ENCODE results near the gene TRIM50.
"Not testable (repeated sequence)": the region's sequence is repeated elsewhere in the genome, so short reads cannot be mapped to it uniquely, and the experiment has no call there.

TRIM50 gene

GRCh38 chr7:73312831-73313520 is 14.9 kb downstream of the TRIM50 start:
- DNase-seq, result no peak

- DNase-seq, result not testable (repeated sequence)
These were observed 16.5 kb downstream of the TRIM50 start for GRCh38 chr7:73311421-73311820.

DNA sequence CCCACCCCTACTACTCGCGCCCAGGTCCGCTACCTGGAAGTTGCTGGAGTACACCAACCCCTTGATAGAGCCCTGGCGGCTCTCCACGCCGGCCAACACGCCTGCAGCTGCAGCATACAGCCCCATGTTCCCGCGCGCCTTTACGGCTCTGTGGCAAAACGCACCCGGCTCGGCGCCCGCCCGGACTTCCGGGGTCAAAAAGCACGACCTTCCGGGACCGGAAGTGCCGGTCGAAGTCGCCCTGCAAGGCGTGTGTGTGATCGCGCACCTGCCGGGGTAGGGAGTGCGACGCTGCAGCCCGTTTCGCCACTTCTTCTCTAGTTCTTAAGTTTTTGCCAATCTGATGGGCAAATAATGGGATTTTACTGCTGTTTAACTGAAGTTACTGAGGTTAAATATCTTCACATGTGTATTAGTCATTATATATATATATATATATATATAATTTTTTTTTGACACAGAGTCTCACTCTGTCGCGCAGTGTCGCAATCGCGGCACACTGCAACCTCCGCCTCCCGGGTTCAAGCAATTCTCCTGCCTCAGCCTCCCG is 19.1 kb downstream of the TRIM50 start, which contains the start of gene NSUN5:
Gene NSUN5, minus strand, starts transcription at position 162 of the 550 bp plus-strand sequence. Its CDS starts 36 bp downstream, at position 126.
- DNase-seq, result peak; percentile 21

DNA sequence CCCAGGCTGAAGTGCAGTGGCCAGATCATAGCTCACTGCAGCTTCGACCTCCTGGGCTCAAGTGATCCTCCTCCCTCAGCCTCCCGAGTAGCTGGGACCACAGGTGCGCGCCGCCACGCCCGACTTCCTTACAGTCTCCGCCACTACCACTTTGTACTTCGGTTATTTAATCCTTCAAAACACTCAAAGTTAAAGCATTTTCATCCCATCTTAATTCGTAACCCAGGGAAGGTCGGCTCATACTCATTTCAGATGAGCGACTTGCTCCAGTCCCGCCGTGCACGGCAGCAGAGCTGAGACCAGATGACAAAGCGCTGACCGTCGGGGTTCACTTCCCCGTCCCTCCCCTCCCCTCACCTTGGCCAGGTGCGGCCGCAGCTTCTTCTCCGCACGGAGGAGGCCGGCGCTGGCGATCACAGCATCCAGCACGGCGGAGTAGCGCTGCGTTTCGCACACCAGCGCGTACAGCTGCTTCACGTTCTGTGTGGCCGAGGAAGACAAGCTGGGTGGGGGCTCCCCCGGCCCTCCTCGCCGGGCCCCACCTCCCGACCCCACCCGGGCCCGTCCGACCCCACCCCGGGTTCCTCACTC is 19.7 kb downstream of the TRIM50 start:
- no peak for DNase-seq

GRCh38 chr7:73307436-73307835 is 20.4 kb downstream of the TRIM50 start:
- no peak for DNase-seq

- not testable (repeated sequence) for DNase-seq
These were observed 23.1 kb downstream of the TRIM50 start for GRCh38 chr7:73304612-73305387.

- no peak for DNase-seq
These were observed 23.8 kb downstream of the TRIM50 start for GRCh38 chr7:73304071-73304470.

GRCh38 chr7:73303546-73303945 is 24.3 kb downstream of the TRIM50 start:
- no peak for DNase-seq

- not testable (repeated sequence) for DNase-seq
These were observed 25.0 kb downstream of the TRIM50 start for GRCh38 chr7:73302846-73303245.

- not testable (repeated sequence) for DNase-seq
These were observed 26.8 kb downstream of the TRIM50 start for GRCh38 chr7:73301108-73301507.

- not testable (repeated sequence) for DNase-seq
These were observed 28.1 kb downstream of the TRIM50 start for GRCh38 chr7:73299812-73300211.

- not testable (repeated sequence) for DNase-seq
These were observed 30.2 kb downstream of the TRIM50 start for GRCh38 chr7:73297706-73298105.

DNA sequence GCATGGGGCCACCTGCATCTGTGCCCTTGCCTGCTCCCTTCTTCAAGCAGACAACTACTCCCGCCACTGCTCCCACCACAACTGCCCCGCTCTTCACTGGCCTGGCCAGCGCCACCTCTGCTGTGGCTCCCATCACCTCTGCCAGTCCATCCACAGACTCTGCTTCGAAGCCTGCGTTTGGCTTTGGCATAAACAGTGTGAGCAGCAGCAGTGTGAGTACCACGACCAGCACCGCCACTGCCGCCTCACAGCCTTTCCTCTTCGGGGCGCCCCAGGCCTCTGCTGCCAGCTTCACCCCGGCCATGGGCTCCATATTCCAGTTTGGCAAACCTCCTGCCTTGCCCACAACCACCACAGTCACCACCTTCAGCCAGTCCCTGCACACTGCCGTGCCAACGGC is 30.6 kb downstream of the TRIM50 start:
- DNase-seq, result not testable (repeated sequence)

DNA sequence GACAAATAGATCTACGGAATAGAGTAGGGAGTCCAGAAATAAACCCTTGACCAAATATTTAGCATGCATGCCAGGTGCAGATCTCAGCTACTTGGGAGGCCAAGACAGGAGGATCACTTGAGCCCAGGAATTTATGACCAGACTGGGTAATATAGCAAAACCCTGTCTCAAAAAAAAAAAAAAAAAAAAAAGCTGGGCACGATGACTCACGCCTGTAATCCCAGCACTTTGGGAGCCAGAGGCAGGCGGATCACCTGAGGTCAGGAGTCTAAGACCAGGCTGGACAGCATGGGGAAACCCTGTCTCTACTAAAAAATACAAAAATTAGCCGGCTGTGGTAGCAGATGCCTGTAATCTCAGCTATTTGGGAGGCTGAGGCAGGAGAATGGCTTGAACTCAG is 50.7 kb downstream of the TRIM50 start:
- not testable (repeated sequence) for DNase-seq

DNA sequence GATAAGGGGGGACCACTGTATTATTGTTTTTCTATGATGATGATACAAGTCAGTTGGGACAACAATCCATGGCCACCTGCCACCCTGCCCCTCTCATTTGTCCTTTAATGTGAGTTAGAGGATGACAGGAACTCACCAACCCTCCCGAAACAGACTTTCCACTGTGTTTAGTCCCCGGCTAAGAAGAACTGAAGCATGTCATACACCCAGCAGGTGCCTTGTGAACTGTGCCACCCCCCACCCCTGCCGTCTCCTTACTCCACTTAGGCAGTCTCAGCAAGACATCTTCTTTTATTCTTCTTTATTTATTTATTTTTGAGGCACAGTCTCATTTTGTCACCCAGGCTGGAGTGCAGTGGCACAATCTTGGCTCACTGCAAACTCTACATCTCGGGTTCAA is 60.1 kb downstream of the TRIM50 start:
- not testable (repeated sequence) for DNase-seq

GRCh38 chr7:73266719-73267368 is 61.0 kb downstream of the TRIM50 start:
- not testable (repeated sequence) for DNase-seq
